PC-9 (cell line): ENCODE data around the gene BMS1. TPM values are rescaled to one million over a fixed set of nuclear protein-coding genes. Genes with fewer than 3 reads are reported as not detected.

Experiments used
- BruUV-seq: library from RNA; stranded (reverse); fragments of 400-500 nt; replicated peaks from 2 replicates; lab custom pipeline; 2021; lab: Mats Ljungman, UMichigan
- CTCF ChIA-PET: fragments of 300-600 bp; sonication (Branson Sonifier 250); formaldehyde crosslinking; loops from one replicate; lab custom pipeline; 2022; ENCODE audit warnings: antibody characterized with exemption; lab: Charles Lee
- POLR2A ChIA-PET: fragments of 300-600 bp; sonication (Branson Sonifier 250); formaldehyde crosslinking; loops from one replicate; lab custom pipeline; 2022; ENCODE audit warnings: antibody characterized with exemption; ENCODE audit not compliant: unreplicated experiment; lab: Charles Lee
- DNase-seq, 2 experiments: peaks; one replicate each; pipeline versions ENCODE4 v3.0.0 to v3.0.0-alpha.2; 2015 to 2022; ENCODE audit warnings: mixed read lengths in 1 of 2
- H2AFZ ChIP-seq: fragments of 200-600 bp; sonication (generic); 2 replicates; pipeline ENCODE4 v1.8.1; 2017; ENCODE audit warnings: antibody characterized with exemption
- H3F3A ChIP-seq: fragments of 200-600 bp; sonication (generic); 2 replicates; pipeline ENCODE4 v1.8.1; 2017; ENCODE audit warnings: antibody characterized with exemption, mild to moderate bottlenecking, low read depth; ENCODE audit not compliant: insufficient read depth
- H3K27ac ChIP-seq: fragments of 200-600 bp; sonication (generic); 2 replicates; pipeline ENCODE4 v1.6.1; 2016; ENCODE audit warnings: mixed run types
- H3K27me3 ChIP-seq: fragments of 200-600 bp; sonication (generic); 2 replicates; pipeline ENCODE4 v1.6.1; 2016; ENCODE audit warnings: low read depth, mixed run types; ENCODE audit not compliant: insufficient read depth
- H3K36me3 ChIP-seq: fragments of 200-600 bp; sonication (generic); 2 replicates; pipeline ENCODE4 v1.6.1; 2016; ENCODE audit warnings: low read depth, mixed run types
- H3K4me1 ChIP-seq: fragments of 200-600 bp; sonication (generic); replicated peaks from 2 replicates; pipeline ENCODE4 v1.6.1; 2016; ENCODE audit warnings: mixed run types; ENCODE audit not compliant: insufficient read depth
- H3K4me2 ChIP-seq: fragments of 200-600 bp; sonication (generic); 2 replicates; pipeline ENCODE4 v1.6.1; 2017; ENCODE audit warnings: mixed run types
- H3K4me3 ChIP-seq: fragments of 200-600 bp; sonication (generic); 2 replicates; pipeline ENCODE4 v1.6.1; 2016; ENCODE audit warnings: mixed run types
- H3K79me2 ChIP-seq: fragments of 200-600 bp; sonication (generic); 2 replicates; pipeline ENCODE4 v1.6.1; 2017; ENCODE audit warnings: low read depth, mixed run types
- H3K9me2 ChIP-seq: fragments of 200-600 bp; sonication (generic); 2 replicates; pipeline ENCODE4 v1.8.1; 2017; ENCODE audit warnings: mild to moderate bottlenecking; ENCODE audit not compliant: insufficient read depth
- H3K9me3 ChIP-seq: fragments of 200-600 bp; sonication (generic); 2 replicates; pipeline ENCODE4 v1.8.1; 2016; ENCODE audit warnings: low read depth; ENCODE audit not compliant: insufficient read depth
- H4K20me1 ChIP-seq: fragments of 200-600 bp; sonication (generic); 2 replicates; pipeline ENCODE4 v1.8.1; 2017; ENCODE audit not compliant: insufficient read depth
- CTCF ChIP-seq: fragments of 200-600 bp; sonication (generic); conservative IDR thresholded peaks from 2 replicates; pipeline ENCODE4 v1.6.1; 2017; ENCODE audit warnings: mixed run types, antibody characterized with exemption, mild to moderate bottlenecking, moderate library complexity
- EZH2 ChIP-seq: fragments of 200-600 bp; sonication (generic); IDR thresholded peaks from 2 replicates; pipeline ENCODE4 v1.8.0; 2017; ENCODE audit warnings: antibody characterized with exemption, low read depth
- intact Hi-C: fragments of 100-400 bp; cut with micrococcal nuclease; formaldehyde crosslinking; loops from one replicate; pipeline ENCODE4 v1.10.0; 2022; ENCODE audit not compliant: unreplicated experiment
- total RNA-seq: library from RNA; stranded (reverse); gene quantifications from 2 replicates; pipeline ENCODE4 v1.2.3, GENCODE V29; 2021

Gene BMS1
- total RNA-seq, 1 experiment from 2014 or later: 20.0 TPM

GRCh38 chr10:42876945-42877344 lies 94.3 kb downstream of the BMS1 start:
- H4K20me1 ChIP-seq: no peaks in the 10 kb centered on the region
- no peaks in the 10 kb centered on the region for H3K4me1 ChIP-seq
- peaks cover 40% of the 10 kb centered on the region for H3K27me3 ChIP-seq
- POLR2A ChIA-PET: no interaction called here
- H3K27ac ChIP-seq: no peak overlapping the region
- no peak overlapping the region for H3K4me3 ChIP-seq
- TF ChIP-seq EZH2: no peak
- TF ChIP-seq CTCF: no peak
- no peaks in the 10 kb centered on the region for H3F3A ChIP-seq
- no peaks in the 10 kb centered on the region for H3K36me3 ChIP-seq
- no peaks in the 10 kb centered on the region for H3K79me2 ChIP-seq
- no peaks in the 10 kb centered on the region for H3K9me2 ChIP-seq
- intact Hi-C loops: no loop called here
- no peaks in the 10 kb centered on the region for H3K9me3 ChIP-seq
- H2AFZ ChIP-seq: no peak overlapping the region
- no peak for DNase-seq
- no peak overlapping the region for H3K4me2 ChIP-seq
- BruUV-seq: no TSS peak
- CTCF ChIA-PET: no interaction called here

- ChIA-PET POLR2A (no interaction called here), CTCF (no interaction called here)
- no peak overlapping the region for H3K4me2 ChIP-seq
- DNase-seq: no peak
- peaks cover 40% of the 10 kb centered on the region for H3K27me3 ChIP-seq
- H3K9me2 ChIP-seq: no peaks in the 10 kb centered on the region
- no peak overlapping the region for H3K27ac ChIP-seq
- H4K20me1 ChIP-seq: no peaks in the 10 kb centered on the region
- no peak for TF ChIP-seq EZH2
- no peak for TF ChIP-seq CTCF
- H3F3A ChIP-seq: no peaks in the 10 kb centered on the region
- H3K79me2 ChIP-seq: no peaks in the 10 kb centered on the region
- no peaks in the 10 kb centered on the region for H3K9me3 ChIP-seq
- intact Hi-C loops: no loop called here
- H3K4me3 ChIP-seq: no peak overlapping the region
- no peak overlapping the region for H2AFZ ChIP-seq
- BruUV-seq: no TSS peak
- H3K36me3 ChIP-seq: no peaks in the 10 kb centered on the region
- no peaks in the 10 kb centered on the region for H3K4me1 ChIP-seq
Measured at GRCh38 chr10:42877496-42878030, 95.0 kb downstream of the BMS1 start.

- Histone ChIP-seq H3K9me2 (no peaks in the 10 kb centered on the region), H3K4me3 (no peak overlapping the region), H3K79me2 (no peaks in the 10 kb centered on the region), H3K27me3 (peaks cover 40% of the 10 kb centered on the region), H3K27ac (no peak overlapping the region), H2AFZ (no peak overlapping the region), H3F3A (no peaks in the 10 kb centered on the region), H3K9me3 (no peaks in the 10 kb centered on the region), H3K4me1 (no peaks in the 10 kb centered on the region), H4K20me1 (no peaks in the 10 kb centered on the region), H3K4me2 (no peak overlapping the region), H3K36me3 (no peaks in the 10 kb centered on the region)
- ChIA-PET CTCF (no interaction called here), POLR2A (no interaction called here)
- intact Hi-C loops: no loop called here
- TF ChIP-seq CTCF (no peak), EZH2 (no peak)
- no peak for DNase-seq
- no TSS peak for BruUV-seq
Measured at GRCh38 chr10:42878134-42878820, 95.7 kb downstream of the BMS1 start.
